Psoas muscle (tissue), 8 donors: ENCODE data around the gene ABLIM2. TPM values are rescaled to one million over a fixed set of nuclear protein-coding genes. Genes with fewer than 3 reads are reported as not detected.

Experiments used
- ATAC-seq, 4 donors: fragments of 200-7000 bp; cut with Tn5 transposase; one replicate each; pipeline ENCODE4 v1.9.1; 2020; ENCODE audit warnings: moderate library complexity in 3 of 4, mild to moderate bottlenecking in 2 of 4
- DNase-seq, 2 donors: peaks; one replicate each; pipeline ENCODE4 v3.0.0-alpha.2; 2020
- H3K27ac ChIP-seq: fragments of 200-600 bp; one replicate; pipeline ENCODE4 v1.8.0; 2022
- H3K27me3 ChIP-seq, 3 donors: fragments of 200-600 bp in 1 of 3; one replicate each; pipeline versions ENCODE4 v1.6.1 to v1.8.0; 2013 to 2022; ENCODE audit warnings: low read length in 2 of 3, mild to moderate bottlenecking in 2 of 3, moderate library complexity in 1 of 3; ENCODE audit not compliant: insufficient read depth in 3 of 3
- H3K36me3 ChIP-seq, 2 donors: fragments of 200-600 bp in 1 of 2; one replicate each; pipeline versions ENCODE4 v1.6.1 to v1.8.0; 2013 to 2022; ENCODE audit warnings: low read depth in 1 of 2, mild to moderate bottlenecking in 1 of 2, moderate library complexity in 1 of 2; ENCODE audit not compliant: insufficient read depth in 1 of 2
- H3K4me1 ChIP-seq: fragments of 200-600 bp; one replicate; pipeline ENCODE4 v1.8.0; 2022
- H3K4me3 ChIP-seq: fragments of 200-600 bp; one replicate; pipeline ENCODE4 v1.8.0; 2022; ENCODE audit warnings: mild to moderate bottlenecking
- H3K9me3 ChIP-seq: fragments of 200-600 bp; one replicate; pipeline ENCODE4 v1.8.0; 2022
- WGBS, 3 donors: extraction: QIAGEN DNeasy Blood & Tissue Kit; methylation state at CpG; one replicate each; pipeline versions ENCODE4 v1.1.6 to v1.1.7; 2013; 5-methylcytosine and 5-hydroxymethylcytosine counted together
- intact Hi-C, 2 donors: fragments of 100-400 bp; cut with DNase I; formaldehyde crosslinking; loops; one replicate each; pipeline versions ENCODE4 v1.11.0 to v1.14.2; 2022
- polyA plus RNA-seq, 3 donors: library from polyadenylated mRNA; stranded (reverse); fragments of 200-250 nt; gene quantifications; one replicate each; pipeline ENCODE4 v1.2.3, GENCODE V29; 2013
- total RNA-seq, 4 donors: library from RNA; stranded (reverse); fragmentation: NEBNext Ultra II Directional in 2 of 4; extraction: Animal tissue kit (Norgen Biotek cat#: 25700) in 2 of 4; gene quantifications; one replicate each; pipeline versions ENCODE4 v1.2.1 to v1.2.4, GENCODE V29; 2021 to 2023
- TF ChIP-seq, protein P1 (sequence below): fragments of 200-600 bp; IDR thresholded peaks from one replicate; pipeline ENCODE4 v1.8.0; 2022; ENCODE audit warnings: antibody characterized with exemption
- donor health status: healthy with polysubstance abuse.
- donor health status: DM: no; HTN: no; CAD: no; lungs with moderate emphysema.
- donor health status: Bipolar disorder and iron deficiency.
- donor health status: healthy.
- donor health status: DM: yes; HTN: yes; CAD: no.
- donor health status: DM: no; HTN: no; CAD: no.
- donor health status: DM: no; HTN: no; CAD: no.
- donor health status: DM: yes; HTN: yes; CAD: no.

The ABLIM2 gene
- total and polyA plus RNA-seq, 7 donors = 82.2 to 956 (median 292) TPM

DNA sequence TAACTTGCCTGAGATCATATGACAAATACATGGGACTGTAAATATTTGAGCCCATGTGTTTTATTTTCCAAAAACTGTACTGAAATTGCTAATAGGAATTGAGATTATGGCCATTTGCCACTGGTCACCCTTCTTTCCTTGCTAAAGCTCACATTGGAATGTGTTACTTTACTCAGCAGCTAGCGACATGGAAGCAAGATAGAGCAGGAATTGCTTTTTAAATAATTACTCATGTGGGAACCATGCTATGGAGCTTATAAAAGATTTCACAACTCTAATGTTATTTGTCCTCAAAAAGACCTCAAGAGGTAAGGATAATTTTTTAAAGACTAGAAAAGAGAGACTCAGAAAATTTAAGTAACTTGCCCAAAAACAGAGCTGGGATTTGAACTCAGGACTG, 170.2 kb downstream of the ABLIM2 start:
- DNase-seq (no peak), ATAC-seq (no peak)
- intact Hi-C loops = loop anchor here in 1 of 2 donors (2.0 kb wide), 1 partner anchor 186 kb away; no protein-coding TSS in a partner anchor
- peaks cover 22% of the 10 kb centered on the region for H3K4me1 ChIP-seq
- H3K27ac ChIP-seq = peak overlapping the region; percentile 34
- H3K36me3 ChIP-seq = peaks cover 0 to 63% of the 10 kb centered on the region in 2 donors
- H3K4me3 ChIP-seq = no peak overlapping the region
- no peaks in the 10 kb centered on the region for H3K27me3 ChIP-seq
- peaks cover 12% of the 10 kb centered on the region for H3K9me3 ChIP-seq
- TF ChIP-seq, protein P1, sequence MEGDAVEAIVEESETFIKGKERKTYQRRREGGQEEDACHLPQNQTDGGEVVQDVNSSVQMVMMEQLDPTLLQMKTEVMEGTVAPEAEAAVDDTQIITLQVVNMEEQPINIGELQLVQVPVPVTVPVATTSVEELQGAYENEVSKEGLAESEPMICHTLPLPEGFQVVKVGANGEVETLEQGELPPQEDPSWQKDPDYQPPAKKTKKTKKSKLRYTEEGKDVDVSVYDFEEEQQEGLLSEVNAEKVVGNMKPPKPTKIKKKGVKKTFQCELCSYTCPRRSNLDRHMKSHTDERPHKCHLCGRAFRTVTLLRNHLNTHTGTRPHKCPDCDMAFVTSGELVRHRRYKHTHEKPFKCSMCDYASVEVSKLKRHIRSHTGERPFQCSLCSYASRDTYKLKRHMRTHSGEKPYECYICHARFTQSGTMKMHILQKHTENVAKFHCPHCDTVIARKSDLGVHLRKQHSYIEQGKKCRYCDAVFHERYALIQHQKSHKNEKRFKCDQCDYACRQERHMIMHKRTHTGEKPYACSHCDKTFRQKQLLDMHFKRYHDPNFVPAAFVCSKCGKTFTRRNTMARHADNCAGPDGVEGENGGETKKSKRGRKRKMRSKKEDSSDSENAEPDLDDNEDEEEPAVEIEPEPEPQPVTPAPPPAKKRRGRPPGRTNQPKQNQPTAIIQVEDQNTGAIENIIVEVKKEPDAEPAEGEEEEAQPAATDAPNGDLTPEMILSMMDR = no peak
- WGBS, 3 donors = 85 to 94% (median 88%) methylated on average over 1 of the region's 1 CpG

DNA sequence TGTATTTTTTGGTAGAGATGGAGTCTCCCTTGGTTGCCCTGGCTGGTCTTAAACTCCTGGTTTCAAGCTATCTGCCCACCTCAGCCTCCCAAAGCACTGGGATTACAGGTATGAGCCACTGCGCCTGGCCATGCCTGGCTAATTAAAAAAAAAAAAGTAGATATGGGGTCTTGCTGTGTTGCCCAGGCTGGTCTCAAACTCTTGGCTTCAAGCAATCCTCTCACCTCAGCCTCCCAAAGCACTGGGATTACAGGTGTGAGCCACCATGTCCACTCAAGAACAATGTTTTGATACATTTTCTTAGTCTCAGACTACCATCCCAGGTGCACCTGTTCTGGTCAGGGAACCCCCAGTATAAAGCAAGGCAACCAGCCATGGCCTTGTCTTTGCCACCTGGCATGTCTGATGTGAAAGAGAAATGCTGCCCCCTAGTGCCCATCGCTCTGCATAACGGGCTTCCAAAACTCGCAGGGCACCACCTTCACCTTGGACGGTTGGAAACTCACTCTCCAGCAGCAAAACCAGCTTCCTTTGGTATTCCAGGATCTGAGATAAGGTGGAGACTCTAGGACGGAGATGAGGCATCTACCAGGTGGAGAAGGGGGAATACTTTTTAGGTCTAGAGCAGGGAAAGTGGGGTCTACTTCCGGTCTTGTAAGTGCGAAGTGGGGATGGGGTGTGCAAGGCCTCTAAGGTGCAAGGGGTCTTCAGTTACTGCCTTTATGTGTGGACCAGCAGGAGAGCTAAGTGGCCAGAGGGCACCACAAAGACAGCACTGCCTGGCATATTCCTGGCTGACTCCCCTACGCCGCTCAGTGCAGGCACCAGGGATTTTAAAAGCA, 171.2 kb downstream of the ABLIM2 start:
- TF ChIP-seq, protein P1 = peak; percentile 76
- peaks cover 22% of the 10 kb centered on the region for H3K4me1 ChIP-seq
- peaks cover 12% of the 10 kb centered on the region for H3K9me3 ChIP-seq
- H3K36me3 ChIP-seq = peaks cover 0 to 64% of the 10 kb centered on the region in 2 donors
- DNase-seq (peak; percentile 64 to 80), ATAC-seq (peak; percentile 38 to 60 (median 52))
- 58 to 69% (median 58%) methylated on average over 10 of the region's 10 CpGs for WGBS, 3 donors
- no peaks in the 10 kb centered on the region for H3K27me3 ChIP-seq
- H3K4me3 ChIP-seq = no peak overlapping the region
- H3K27ac ChIP-seq = peak overlapping the region; percentile 58
- intact Hi-C loops = no loop called here

DNA sequence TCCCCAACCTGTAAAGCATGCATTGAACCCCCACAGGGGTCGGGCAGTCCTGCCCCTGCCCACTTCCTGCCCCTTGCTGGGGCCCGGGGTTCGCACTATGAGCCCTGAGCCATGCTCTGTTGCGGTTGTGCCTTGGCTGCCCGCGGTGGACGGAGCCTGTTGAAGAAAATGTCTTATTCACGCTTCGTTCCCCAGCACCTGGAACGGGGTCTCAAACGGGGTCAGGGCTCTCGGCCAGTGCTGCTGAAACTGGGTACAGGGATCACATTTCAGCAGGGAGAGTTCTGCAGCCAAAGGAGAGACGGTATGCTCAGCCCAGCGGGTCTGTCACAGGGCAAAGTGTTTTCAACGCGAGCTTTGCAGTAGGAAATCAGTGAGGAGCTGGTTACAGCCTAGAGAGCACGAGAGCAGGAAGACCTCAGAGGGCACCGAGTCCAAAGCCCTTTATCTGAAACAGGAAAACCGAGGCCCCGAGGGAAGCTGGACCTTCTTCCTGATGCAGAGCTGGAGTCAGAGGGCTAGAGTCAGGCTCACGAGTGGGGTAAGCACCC, 172.6 kb downstream of the ABLIM2 start:
- ATAC-seq (peak in 2 of 4 donors; percentile 2 to 8), DNase-seq (no peak)
- WGBS, 3 donors = 10 to 16% (median 16%) methylated on average over 21 of the region's 21 CpGs
- Histone ChIP-seq H3K9me3 (peaks cover 12% of the 10 kb centered on the region), H3K4me3 (no peak overlapping the region), H3K4me1 (peaks cover 22% of the 10 kb centered on the region), H3K27me3 (no peaks in the 10 kb centered on the region), H3K27ac (peak overlapping the region; percentile 58), H3K36me3 (peaks cover 0 to 64% of the 10 kb centered on the region in 2 donors)
- TF ChIP-seq, protein P1 = no peak
- intact Hi-C loops = no loop called here

DNA sequence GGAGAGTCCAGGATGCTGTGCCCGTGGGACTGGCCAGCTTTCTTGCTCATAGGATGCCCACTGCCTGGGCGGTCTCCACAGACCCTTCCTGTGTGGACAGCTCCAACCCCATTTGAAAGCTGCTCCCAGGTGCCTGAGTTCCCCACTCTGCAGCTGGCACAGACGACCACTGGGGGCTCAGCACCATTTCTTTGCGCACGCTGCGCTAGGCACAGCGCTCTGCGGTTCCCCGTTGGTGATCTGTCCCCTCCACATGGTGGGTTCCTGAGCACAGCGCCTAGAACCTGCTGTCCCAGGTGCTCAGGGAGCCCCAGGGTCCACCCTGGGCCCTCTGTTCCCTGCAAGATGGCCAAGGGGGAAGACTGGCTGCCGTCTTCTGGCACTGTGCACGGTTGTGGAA, 173.5 kb downstream of the ABLIM2 start:
- DNase-seq (no peak), ATAC-seq (peak in 1 of 4 donors; percentile 0)
- H3K27me3 ChIP-seq = no peaks in the 10 kb centered on the region
- H3K4me1 ChIP-seq = peaks cover 22% of the 10 kb centered on the region
- TF ChIP-seq, protein P1 = no peak
- no peak overlapping the region for H3K4me3 ChIP-seq
- 92 to 95% (median 93%) methylated on average over 12 of the region's 12 CpGs for WGBS, 3 donors
- H3K36me3 ChIP-seq = peaks cover 0 to 64% of the 10 kb centered on the region in 2 donors
- peak overlapping the region; percentile 58 for H3K27ac ChIP-seq
- H3K9me3 ChIP-seq = peaks cover 10% of the 10 kb centered on the region
- intact Hi-C loops = no loop called here
